Epithelial cell of proximal tubule (primary cell): Measurements from ENCODE around the gene CDK13. TPM values are rescaled to one million over a fixed set of nuclear protein-coding genes. Genes with fewer than 3 reads are reported as not detected.
A peak's percentile ranks its signal among the peaks of the same experiment; 100 is the strongest.

Source experiments
- DNase-seq: peaks from one replicate; pipeline ENCODE4 v3.0.0-alpha.2; 2011; ENCODE audit warnings: low read depth
- H3K4me3 ChIP-seq: 2 replicates; pipeline ENCODE4 v1.5.1; 2011; ENCODE audit warnings: low read depth, mild to moderate bottlenecking, low read length
- total RNA-seq: library from RNA; depleted of rRNA; stranded (reverse); fragments of >200 nt; gene quantifications from 2 replicates; pipeline ENCODE4 v1.2.3, GENCODE V29; 2015
- TF ChIP-seq, protein P1 (sequence below): conservative IDR thresholded peaks from 2 replicates; pipeline ENCODE4 v1.5.1; 2012; ENCODE audit warnings: low read depth, mild to moderate bottlenecking, low read length

The CDK13 gene
- total RNA-seq, 1 donor from 2014 or later = 41.1 TPM

DNA sequence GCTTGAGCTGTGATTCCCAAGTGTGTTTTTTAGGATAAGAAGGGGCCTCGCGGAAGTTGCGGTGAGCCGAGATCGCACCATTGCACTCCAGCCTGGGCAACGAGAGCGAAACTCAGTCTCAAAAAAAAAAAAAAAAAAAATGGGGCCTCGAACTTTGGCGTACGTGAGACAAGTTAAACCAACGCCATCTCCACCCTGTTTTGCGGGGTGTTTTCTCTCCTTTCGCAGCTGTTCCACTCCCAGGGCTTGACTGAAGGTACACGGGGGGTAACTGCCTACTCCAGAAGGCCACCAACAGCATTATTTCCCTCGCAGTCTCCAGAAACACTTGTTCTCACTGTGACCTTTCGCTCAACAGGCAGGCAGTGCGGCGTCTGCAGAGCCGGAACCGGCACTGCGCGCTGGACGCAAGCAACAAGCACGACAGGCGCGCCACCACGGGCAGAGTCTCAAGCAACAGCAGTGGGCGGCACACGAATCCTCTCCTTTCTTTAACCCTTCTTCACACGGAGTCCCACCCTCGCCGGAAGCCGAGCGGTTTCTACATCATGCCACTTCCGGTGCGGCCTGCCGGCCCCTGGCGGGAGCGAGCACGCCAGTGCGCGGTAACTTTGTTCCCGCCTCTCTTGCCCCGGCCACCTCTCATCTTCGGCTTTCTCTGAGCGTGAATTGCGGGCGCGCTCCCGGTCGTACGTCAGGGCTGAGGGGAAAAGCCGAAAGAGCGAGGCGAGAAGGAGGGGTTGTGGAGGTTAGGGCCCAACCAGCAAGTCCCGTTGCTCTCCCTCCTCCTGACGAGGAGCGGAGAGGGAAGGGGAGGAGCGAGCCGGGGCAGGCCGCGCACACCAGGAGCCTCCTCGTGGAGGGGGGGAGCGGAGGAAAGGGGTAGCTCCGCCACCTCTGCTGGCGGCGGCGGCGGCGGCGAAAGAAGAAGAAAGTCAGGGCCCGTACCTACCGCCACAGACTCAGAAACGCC, 814 bp upstream of the CDK13 start:
- TF ChIP-seq, protein P1, sequence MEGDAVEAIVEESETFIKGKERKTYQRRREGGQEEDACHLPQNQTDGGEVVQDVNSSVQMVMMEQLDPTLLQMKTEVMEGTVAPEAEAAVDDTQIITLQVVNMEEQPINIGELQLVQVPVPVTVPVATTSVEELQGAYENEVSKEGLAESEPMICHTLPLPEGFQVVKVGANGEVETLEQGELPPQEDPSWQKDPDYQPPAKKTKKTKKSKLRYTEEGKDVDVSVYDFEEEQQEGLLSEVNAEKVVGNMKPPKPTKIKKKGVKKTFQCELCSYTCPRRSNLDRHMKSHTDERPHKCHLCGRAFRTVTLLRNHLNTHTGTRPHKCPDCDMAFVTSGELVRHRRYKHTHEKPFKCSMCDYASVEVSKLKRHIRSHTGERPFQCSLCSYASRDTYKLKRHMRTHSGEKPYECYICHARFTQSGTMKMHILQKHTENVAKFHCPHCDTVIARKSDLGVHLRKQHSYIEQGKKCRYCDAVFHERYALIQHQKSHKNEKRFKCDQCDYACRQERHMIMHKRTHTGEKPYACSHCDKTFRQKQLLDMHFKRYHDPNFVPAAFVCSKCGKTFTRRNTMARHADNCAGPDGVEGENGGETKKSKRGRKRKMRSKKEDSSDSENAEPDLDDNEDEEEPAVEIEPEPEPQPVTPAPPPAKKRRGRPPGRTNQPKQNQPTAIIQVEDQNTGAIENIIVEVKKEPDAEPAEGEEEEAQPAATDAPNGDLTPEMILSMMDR = no peak
- DNase-seq = peak; percentile 94

DNA sequence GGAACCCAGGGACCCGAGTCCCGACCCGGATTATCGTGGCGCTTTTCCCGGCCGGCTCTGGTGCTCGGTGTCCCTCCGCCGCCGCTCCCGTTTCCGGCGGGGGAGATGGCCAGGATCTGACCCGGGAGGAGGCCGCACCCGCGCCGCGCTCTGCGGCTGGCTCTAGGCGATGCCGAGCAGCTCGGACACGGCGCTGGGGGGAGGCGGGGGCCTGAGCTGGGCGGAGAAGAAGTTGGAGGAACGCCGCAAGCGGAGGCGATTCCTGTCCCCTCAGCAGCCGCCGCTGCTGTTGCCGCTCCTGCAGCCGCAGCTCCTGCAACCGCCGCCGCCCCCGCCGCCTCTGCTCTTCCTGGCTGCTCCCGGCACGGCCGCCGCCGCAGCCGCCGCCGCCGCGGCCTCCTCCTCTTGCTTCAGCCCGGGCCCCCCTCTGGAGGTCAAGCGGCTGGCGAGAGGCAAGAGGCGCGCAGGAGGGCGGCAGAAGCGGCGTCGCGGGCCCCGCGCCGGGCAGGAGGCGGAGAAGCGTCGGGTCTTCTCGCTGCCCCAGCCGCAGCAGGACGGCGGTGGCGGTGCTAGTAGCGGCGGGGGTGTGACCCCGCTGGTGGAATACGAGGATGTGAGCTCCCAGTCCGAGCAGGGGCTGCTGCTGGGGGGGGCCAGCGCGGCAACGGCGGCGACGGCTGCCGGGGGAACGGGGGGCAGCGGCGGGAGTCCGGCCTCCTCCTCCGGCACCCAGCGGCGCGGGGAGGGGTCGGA, 593 bp downstream of the CDK13 start:
- TF ChIP-seq, protein P1 = no peak
- DNase-seq = no peak
- peak overlapping the region; percentile 89 for H3K4me3 ChIP-seq

More for the DNA sequence above, 814 bp upstream of the CDK13 start:
- H3K4me3 ChIP-seq = peak overlapping the region; percentile 89

DNA sequence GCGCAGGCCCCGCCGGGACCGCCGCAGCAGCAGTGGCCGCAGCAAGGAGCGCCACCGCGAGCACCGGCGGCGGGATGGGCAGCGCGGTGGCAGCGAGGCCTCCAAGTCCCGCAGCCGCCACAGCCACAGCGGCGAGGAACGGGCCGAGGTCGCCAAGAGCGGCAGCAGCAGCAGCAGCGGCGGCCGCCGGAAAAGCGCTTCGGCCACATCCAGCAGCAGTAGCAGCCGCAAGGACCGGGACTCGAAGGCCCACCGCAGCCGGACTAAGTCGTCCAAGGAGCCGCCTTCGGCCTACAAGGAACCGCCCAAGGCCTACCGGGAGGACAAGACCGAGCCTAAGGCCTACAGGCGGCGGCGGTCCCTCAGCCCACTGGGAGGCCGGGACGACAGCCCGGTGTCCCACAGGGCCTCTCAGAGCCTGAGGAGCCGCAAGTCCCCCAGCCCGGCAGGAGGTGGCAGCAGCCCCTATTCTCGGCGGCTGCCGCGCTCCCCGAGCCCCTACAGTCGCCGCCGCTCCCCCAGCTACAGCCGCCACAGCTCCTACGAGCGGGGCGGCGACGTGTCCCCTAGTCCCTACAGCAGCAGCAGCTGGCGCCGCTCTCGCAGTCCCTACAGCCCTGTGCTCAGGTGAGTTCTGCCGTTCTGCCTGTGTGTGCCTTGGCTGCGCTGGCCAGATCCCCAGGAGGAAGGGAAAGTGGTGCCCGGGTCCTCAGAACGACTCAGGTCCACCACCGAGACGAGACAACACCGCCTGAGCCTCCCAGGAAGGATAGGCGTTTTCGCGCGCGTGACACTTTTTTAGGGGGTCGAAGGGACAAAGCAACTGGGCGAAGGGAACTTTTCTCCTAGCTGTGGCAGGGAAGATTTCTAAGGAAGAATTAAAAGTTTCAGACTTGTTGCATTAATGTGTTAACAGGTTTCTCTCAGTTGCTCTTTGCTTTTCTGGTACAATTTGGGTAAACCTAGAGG, 1.5 kb downstream of the CDK13 start:
- DNase-seq = no peak

DNA sequence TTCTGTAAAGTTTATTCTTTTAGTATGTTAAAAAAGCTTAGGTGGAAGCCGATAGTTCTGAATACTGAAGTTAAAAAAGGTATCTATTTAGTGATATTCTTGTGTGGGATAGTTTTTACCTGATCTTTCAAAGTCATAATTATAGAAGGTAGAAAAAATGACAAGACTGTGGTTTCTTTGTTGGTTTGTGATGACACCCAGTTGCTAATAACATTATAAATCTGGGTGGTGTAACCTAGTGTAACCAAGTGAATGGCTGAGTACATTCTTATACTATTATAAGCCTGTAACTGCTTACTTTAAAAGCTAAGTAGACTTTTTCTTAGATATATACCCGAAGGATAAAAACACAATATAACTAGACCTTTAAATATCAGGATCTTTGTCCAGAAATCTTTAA, 2.3 kb downstream of the CDK13 start:
- peak overlapping the region; percentile 89 for H3K4me3 ChIP-seq
- no peak for DNase-seq
- TF ChIP-seq, protein P1 = no peak

More for the DNA sequence above, 1.5 kb downstream of the CDK13 start:
- TF ChIP-seq, protein P1 = peak; percentile 43
- H3K4me3 ChIP-seq = peak overlapping the region; percentile 89

DNA sequence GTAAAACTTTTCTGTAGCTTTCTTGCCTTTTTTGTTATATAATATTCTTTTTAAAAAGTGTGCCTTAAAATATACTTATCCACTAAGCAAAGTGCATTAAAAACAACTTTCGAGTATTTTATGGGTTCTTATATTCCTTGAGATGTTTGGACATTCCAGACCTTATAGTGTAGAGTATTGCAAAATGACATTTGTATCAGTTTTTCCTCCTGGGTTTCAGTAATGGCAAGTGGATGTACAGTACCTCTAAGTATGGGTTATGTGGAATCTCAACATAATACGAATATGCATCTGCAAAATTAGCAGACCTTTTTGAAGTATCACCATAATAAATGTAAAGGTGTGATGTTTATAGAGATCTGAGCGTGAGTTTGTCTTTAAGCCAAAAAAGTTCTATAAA, 2.7 kb downstream of the CDK13 start:
- TF ChIP-seq, protein P1 = no peak
- no peak for DNase-seq
- peak overlapping the region; percentile 89 for H3K4me3 ChIP-seq

DNA sequence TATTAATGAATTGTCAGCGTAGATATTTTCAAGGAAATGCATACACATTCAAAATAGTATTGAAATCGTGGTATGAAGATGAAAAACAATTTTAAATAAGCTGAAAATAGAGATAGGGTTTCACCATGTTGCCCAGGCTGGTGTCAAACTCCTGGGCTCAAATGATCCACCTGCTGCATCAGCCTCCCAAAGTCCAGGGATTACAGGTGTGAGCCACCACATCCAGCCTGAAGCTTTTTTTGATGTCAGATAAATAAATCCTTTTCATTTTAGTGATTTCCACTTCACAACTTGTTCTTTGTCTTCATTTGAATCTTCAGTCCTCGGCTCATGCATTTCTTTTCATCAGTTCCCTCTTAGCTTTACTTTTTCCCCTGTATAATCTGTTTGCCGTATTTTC, 4.6 kb downstream of the CDK13 start:
- H3K4me3 ChIP-seq = no peak overlapping the region
- TF ChIP-seq, protein P1 = no peak
- DNase-seq = no peak
